Fibroblast of villous mesenchyme (primary cell): Measurements from ENCODE around the gene PLAC8. TPM values are rescaled to one million over a fixed set of nuclear protein-coding genes. Genes with fewer than 3 reads are reported as not detected.

Experiments used
- DNase-seq: peaks from one replicate; pipeline ENCODE4 v3.0.0-alpha.2; 2010; ENCODE audit warnings: low read depth
- H3K4me3 ChIP-seq: 2 replicates; pipeline ENCODE4 v1.5.1; 2011; ENCODE audit warnings: low read depth, mild to moderate bottlenecking, low read length
- CTCF ChIP-seq: IDR thresholded peaks from 2 replicates; pipeline ENCODE4 v1.5.1; 2012; ENCODE audit warnings: low read depth, mild to moderate bottlenecking, low read length; ENCODE audit not compliant: insufficient read depth
- total RNA-seq: library from RNA; depleted of rRNA; stranded (reverse); fragments of >200 nt; gene quantifications from 2 replicates; pipeline ENCODE4 v1.2.3, GENCODE V29; 2012

Gene PLAC8
- total RNA-seq, 1 donor, result 1.3 TPM

- no peak for TF ChIP-seq CTCF
- no peak overlapping the region for H3K4me3 ChIP-seq
- no peak for DNase-seq
Observed at GRCh38 chr4:83125738-83126141, 11.2 kb upstream of the PLAC8 start.

- no peak for TF ChIP-seq CTCF
- H3K4me3 ChIP-seq, result no peak overlapping the region
- no peak for DNase-seq
Observed at GRCh38 chr4:83124111-83124780, 9.7 kb upstream of the PLAC8 start.

- DNase-seq, result no peak
- H3K4me3 ChIP-seq, result no peak overlapping the region
- TF ChIP-seq CTCF, result no peak
Observed at GRCh38 chr4:83121246-83121645, 6.7 kb upstream of the PLAC8 start.

GRCh38 chr4:83118869-83119268, 4.3 kb upstream of the PLAC8 start:
- no peak for TF ChIP-seq CTCF
- DNase-seq, result peak; percentile 30

GRCh38 chr4:83115656-83116285, 1.2 kb upstream of the PLAC8 start:
- no peak overlapping the region for H3K4me3 ChIP-seq
- no peak for DNase-seq
- TF ChIP-seq CTCF, result no peak

More at GRCh38 chr4:83118869-83119268, 4.3 kb upstream of the PLAC8 start:
- H3K4me3 ChIP-seq, result no peak overlapping the region

- H3K4me3 ChIP-seq, result no peak overlapping the region
- DNase-seq, result peak; percentile 36
- TF ChIP-seq CTCF, result no peak
Observed at GRCh38 chr4:83115000-83115399, 471 bp upstream of the PLAC8 start.
